Gastroesophageal sphincter (tissue), 4 donors: Measurements from ENCODE around the gene CDKN2AIPNL. TPM values are rescaled to one million over a fixed set of nuclear protein-coding genes. Genes with fewer than 3 reads are reported as not detected.
"Not testable (repeated sequence)": the region's sequence is repeated elsewhere in the genome, so short reads cannot be mapped to it uniquely, and the experiment has no call there.

Source experiments
- ATAC-seq: fragments of 150-250 bp; one replicate; pipeline ENCODE4 v1.9.1; 2016; ENCODE audit warnings: mild to moderate bottlenecking, moderate library complexity
- H3K27ac ChIP-seq, 4 donors: fragments of 200-600 bp; sonication (generic) in 3 of 4; 1 replicate in 3 of 4; 2 replicates in 1 of 4; pipeline ENCODE4 v1.5.1; 2016 to 2019
- H3K27me3 ChIP-seq: fragments of 200-600 bp; sonication (generic); one replicate; pipeline ENCODE4 v1.5.1; 2019
- H3K36me3 ChIP-seq, 2 donors: fragments of 200-600 bp; sonication (generic); one replicate each; pipeline ENCODE4 v1.5.1; 2019; ENCODE audit warnings: control low read depth in 1 of 2
- H3K4me1 ChIP-seq, 3 donors: fragments of 200-600 bp; sonication (generic); 1 replicate in 2 of 3; 2 replicates in 1 of 3; pipeline ENCODE4 v1.5.1; 2016 to 2019; ENCODE audit warnings: control low read depth in 2 of 3
- H3K4me3 ChIP-seq, 2 donors: fragments of 200-600 bp; sonication (generic); one replicate each; pipeline ENCODE4 v1.5.1; 2019; ENCODE audit warnings: mild to moderate bottlenecking in 1 of 2, moderate library complexity in 1 of 2
- H3K9me3 ChIP-seq, 3 donors: fragments of 200-600 bp; sonication (generic); one replicate each; pipeline ENCODE4 v1.5.1; 2017 to 2019; ENCODE audit warnings: control low read depth in 2 of 3
- CTCF ChIP-seq, 4 experiments: fragments of 200-600 bp in 2 of 4; fragments of 450-650 bp in 2 of 4; sonication (generic) in 1 of 4; IDR thresholded peaks; one replicate each; pipeline ENCODE4 v1.5.1; 2017 to 2019; ENCODE audit warnings: antibody characterized with exemption in 4 of 4, mild to moderate bottlenecking in 2 of 4, moderate library complexity in 2 of 4
- EP300 ChIP-seq: sonication (generic); formaldehyde crosslinking; IDR thresholded peaks from one replicate; pipeline ENCODE4 v1.6.1; 2017; ENCODE audit warnings: antibody characterized with exemption, mild to moderate bottlenecking
- POLR2A ChIP-seq, 2 donors: fragments of 450-650 bp; IDR thresholded peaks; one replicate each; pipeline ENCODE4 v1.6.1; 2017; ENCODE audit warnings: antibody characterized with exemption in 2 of 2, mild to moderate bottlenecking in 2 of 2, moderate library complexity in 1 of 2
- POLR2AphosphoS5 ChIP-seq: sonication (generic); formaldehyde crosslinking; IDR thresholded peaks from one replicate; pipeline ENCODE4 v1.6.1; 2017; ENCODE audit warnings: antibody characterized with exemption
- WGBS, 2 donors: methylation state at CpG; one replicate each; pipeline ENCODE4 v1.1.5; 2018; ENCODE audit warnings: low coverage in 1 of 2; 5-methylcytosine and 5-hydroxymethylcytosine counted together
- total RNA-seq, 4 donors: library from RNA; depleted of rRNA; stranded (reverse); fragments of >200 nt; gene quantifications; one replicate each; pipeline ENCODE4 v1.1.0, GENCODE V29; 2016

Gene CDKN2AIPNL
- total RNA-seq, 4 donors from 2014 or later = 15.1 to 25.7 (median 21.0) TPM

GRCh38 chr5:134427540-134428041 is 15.9 kb upstream of the CDKN2AIPNL start:
- 61 to 63% methylated on average over 4 to 9 of the region's 9 CpGs for WGBS, 2 donors
- peaks cover 11% of the 10 kb centered on the region for H3K27me3 ChIP-seq
- no peaks in the 10 kb centered on the region for H3K9me3 ChIP-seq
- no peaks in the 10 kb centered on the region for H3K36me3 ChIP-seq
- H3K27ac ChIP-seq = no peak overlapping the region
- no peaks in the 10 kb centered on the region for H3K4me1 ChIP-seq
- no peak for TF ChIP-seq POLR2AphosphoS5
- TF ChIP-seq CTCF (IDR thresholded peaks at IDR 0.05) = no peak
- no peak for TF ChIP-seq POLR2A (IDR thresholded peaks at IDR 0.05)
- TF ChIP-seq EP300 = no peak
- no peak overlapping the region for H3K4me3 ChIP-seq
- no peak for ATAC-seq

GRCh38 chr5:134426361-134426760 is 14.7 kb upstream of the CDKN2AIPNL start:
- WGBS, 2 donors = 86% methylated on average over 7 of the region's 7 CpGs; no CpG with 5 or more reads in 1 of the 2 donors
- H3K27me3 ChIP-seq = peaks cover 11% of the 10 kb centered on the region
- no peaks in the 10 kb centered on the region for H3K9me3 ChIP-seq
- H3K36me3 ChIP-seq = no peaks in the 10 kb centered on the region
- ATAC-seq = no peak
- no peak overlapping the region for H3K27ac ChIP-seq
- no peaks in the 10 kb centered on the region for H3K4me1 ChIP-seq
- TF ChIP-seq POLR2AphosphoS5 = no peak
- no peak for TF ChIP-seq CTCF (IDR thresholded peaks at IDR 0.05)
- no peak for TF ChIP-seq EP300
- TF ChIP-seq POLR2A (IDR thresholded peaks at IDR 0.05) = no peak
- H3K4me3 ChIP-seq = no peak overlapping the region

- no peak overlapping the region for H3K4me3 ChIP-seq
- ATAC-seq = no peak
- 80 to 81% methylated on average over 1 to 2 of the region's 2 CpGs for WGBS, 2 donors
These were observed 11.7 kb upstream of the CDKN2AIPNL start for GRCh38 chr5:134423376-134423775.

GRCh38 chr5:134422791-134423365 is 11.2 kb upstream of the CDKN2AIPNL start:
- no peaks in the 10 kb centered on the region for H3K4me1 ChIP-seq
- H3K36me3 ChIP-seq = no peaks in the 10 kb centered on the region
- peaks cover 11% of the 10 kb centered on the region for H3K27me3 ChIP-seq
- TF ChIP-seq POLR2A (IDR thresholded peaks at IDR 0.05) (no peak), CTCF (IDR thresholded peaks at IDR 0.05) (no peak), POLR2AphosphoS5 (no peak), EP300 (no peak)
- 60 to 100% methylated on average over 1 of the region's 7 CpGs for WGBS, 2 donors
- H3K4me3 ChIP-seq = no peak overlapping the region
- ATAC-seq = no peak
- peaks cover 0 to 5% (median 0%) of the 10 kb centered on the region in 3 donors for H3K9me3 ChIP-seq
- no peak overlapping the region for H3K27ac ChIP-seq

More at GRCh38 chr5:134423376-134423775, 11.7 kb upstream of the CDKN2AIPNL start:
- TF ChIP-seq EP300 (no peak), CTCF (IDR thresholded peaks at IDR 0.05) (no peak), POLR2AphosphoS5 (no peak), POLR2A (IDR thresholded peaks at IDR 0.05) (no peak)
- no peaks in the 10 kb centered on the region for H3K4me1 ChIP-seq
- peaks cover 0 to 5% (median 0%) of the 10 kb centered on the region in 3 donors for H3K9me3 ChIP-seq
- no peak overlapping the region for H3K27ac ChIP-seq
- H3K27me3 ChIP-seq = peaks cover 11% of the 10 kb centered on the region
- no peaks in the 10 kb centered on the region for H3K36me3 ChIP-seq

GRCh38 chr5:134421038-134421437 is 9.4 kb upstream of the CDKN2AIPNL start:
- H3K27ac ChIP-seq, H3K4me3 ChIP-seq, H3K4me1 ChIP-seq, H3K27me3 ChIP-seq, H3K36me3 ChIP-seq, H3K9me3 ChIP-seq, ATAC-seq: not testable (repeated sequence)
- WGBS, 2 donors = 81 to 100% methylated on average over 3 to 4 of the region's 4 CpGs
